HG03565 (cell line): Measurements from ENCODE around the gene SUV39H1.
"Not testable (repeated sequence)": the region's sequence is repeated elsewhere in the genome, so short reads cannot be mapped to it uniquely, and the experiment has no call there.

Source experiments
- ATAC-seq: cut with Tn5 transposase; IDR thresholded peaks from one replicate; pipeline ENCODE4 v1.9.1; 2021; ENCODE audit warnings: mild to moderate bottlenecking, moderate library complexity; ENCODE audit not compliant: unreplicated experiment

Gene SUV39H1

DNA sequence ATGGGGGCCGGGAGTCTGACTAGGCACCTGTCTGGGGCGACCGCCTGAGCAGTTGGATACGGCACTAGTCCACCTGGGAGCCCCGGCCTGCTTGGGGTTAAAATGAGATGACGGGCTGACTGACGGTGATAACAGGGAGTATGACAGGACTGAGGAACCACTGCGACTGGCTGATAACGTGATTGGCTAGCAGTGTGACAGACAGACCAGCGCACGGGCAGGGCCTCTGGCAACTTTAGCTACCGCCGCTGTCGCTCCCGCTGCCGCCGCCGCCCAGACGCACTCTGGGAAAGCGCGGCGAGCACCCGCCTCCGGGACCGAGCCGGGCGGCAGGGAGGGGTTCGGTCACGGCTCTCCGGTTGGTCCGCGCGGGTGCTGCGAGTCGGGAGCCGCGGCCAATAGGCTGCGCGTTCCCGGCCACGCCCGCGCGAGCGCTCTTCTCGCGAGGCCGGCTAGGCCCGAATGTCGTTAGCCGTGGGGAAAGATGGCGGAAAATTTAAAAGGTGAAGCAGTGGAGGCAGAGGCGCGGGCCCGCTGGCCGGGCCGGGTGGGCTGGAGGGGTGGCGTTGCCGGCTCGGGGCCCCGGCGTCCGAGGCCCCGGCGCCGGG, at the start of gene SUV39H1:
TSS of gene SUV39H1 (plus strand) at position 434 of the 608 bp plus-strand sequence. CDS start at position 485, 51 bp downstream.
- ATAC-seq: peak; percentile 86

DNA sequence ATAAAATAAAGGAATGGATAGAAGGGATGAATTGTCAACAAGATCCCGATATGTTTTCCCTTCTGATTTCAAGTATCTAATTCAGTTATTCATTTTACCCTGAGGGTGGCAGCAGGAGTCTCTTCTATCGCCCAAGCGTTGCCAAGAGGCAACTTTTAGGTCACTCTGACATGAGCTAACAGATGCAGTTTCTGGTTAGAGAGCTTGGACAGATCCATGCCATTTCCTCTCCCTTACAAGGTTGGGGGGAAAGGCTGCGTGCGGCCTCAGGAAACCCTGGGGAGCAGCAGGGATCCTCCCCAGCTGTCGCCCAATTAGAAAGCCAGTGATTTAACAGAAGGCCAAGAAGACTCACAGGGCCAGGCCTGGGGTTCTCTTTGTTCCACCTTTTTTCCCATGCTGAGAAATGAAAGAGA, 48.2 kb upstream of the SUV39H1 start:
- no peak for ATAC-seq

DNA sequence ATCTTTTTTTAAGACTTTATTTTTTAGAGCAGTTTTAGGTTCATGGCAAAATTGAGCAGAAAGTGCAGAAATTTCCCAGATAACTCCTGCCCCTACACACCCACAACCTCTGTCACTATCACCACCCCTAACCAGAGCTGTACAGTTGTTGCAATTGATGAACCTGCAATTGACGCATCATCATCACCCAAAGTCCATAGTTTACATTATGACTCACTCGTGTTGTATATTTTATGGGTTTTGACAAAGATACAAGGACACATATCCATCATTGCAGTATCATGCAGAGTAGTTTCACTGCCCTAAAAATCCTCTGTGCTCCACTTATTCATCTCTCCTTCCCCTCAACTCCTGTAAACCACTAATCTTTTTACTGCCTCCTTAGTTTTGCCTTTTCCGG, 47.4 kb upstream of the SUV39H1 start:
- no peak for ATAC-seq

DNA sequence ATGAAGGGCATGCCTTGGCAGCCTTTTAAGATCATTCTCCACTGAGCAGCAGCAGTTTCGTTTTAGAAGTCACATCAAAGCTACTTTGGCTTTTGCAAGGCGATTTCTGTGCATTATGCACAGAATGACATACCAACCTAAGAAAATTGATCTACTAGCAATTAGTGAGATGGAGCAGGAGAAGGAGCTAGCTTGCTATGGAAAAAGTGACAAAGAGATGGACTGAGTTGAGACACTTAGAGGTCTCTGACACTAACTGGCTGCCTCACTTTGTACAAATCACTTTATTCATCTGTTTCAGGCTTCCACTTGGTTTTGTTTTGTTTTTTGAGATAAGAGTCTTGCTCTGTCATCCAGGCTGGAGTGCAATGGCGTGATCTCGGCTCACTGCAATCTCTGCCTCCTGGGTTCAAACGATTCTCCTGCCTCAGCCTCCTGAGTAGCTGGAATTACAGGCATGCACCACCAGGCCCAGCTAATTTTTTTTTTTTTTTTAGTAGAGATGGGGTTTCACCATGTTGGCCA, 44.4 kb upstream of the SUV39H1 start:
- not testable (repeated sequence) for ATAC-seq

DNA sequence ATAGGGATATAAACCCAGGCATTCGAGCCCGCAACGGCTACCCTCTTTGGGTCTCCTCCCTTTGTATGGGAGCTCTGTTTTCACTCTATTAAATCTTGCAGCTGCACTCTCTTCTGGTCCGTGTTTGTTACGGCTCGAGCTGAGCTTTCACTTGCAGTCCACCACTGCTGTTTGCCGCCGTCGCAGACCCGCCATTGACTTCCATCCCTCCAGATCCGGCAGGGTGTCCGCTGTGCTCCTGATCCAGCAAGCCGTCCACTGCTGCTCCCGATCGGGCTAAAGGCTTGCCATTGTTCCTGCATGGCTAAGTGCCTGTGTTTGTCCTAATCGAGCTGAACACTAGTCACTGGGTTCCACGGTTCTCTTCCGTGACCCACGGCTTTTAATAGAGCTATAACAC, 41.8 kb upstream of the SUV39H1 start:
- ATAC-seq: not testable (repeated sequence)

DNA sequence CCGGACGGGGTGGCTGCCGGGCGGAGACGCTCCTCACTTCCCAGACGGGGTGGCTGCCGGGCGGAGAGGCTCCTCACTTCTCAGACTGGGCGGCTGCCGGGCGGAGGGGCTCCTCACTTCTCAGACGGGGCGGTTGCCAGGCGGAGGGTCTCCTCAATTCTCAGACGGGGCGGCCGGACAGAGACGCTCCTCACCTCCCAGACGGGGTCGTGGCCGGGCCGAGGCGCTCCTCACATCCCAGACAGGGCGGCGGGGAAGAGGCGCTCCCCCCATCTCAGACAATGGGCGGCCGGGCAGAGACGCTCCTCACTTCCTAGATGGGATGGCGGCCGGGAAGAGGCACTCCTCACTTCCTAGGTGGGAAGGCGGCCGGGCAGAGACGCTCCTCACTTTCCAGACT, 36.8 kb upstream of the SUV39H1 start:
- not testable (repeated sequence) for ATAC-seq

- ATAC-seq: no peak
These were observed 33.3 kb upstream of the SUV39H1 start for GRCh38 chrX:48663241-48663640.

DNA sequence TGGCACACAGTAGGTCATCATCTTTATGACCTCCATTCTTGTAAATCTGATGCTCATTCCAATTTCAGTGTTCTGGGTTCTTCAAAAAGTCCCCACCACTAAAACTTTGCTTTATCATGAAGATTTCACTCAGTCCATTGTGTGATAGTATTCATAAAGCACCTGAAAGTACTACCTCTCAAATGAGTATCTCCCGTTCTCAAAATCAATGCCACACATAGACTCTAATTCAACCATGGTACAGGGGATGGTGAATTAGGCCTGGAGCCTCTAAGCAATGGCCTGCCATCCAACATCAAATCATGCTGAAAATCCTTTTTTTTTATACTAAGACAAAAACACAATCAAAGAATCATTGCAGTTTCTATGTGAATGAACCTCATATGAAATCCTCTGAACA, 32.4 kb upstream of the SUV39H1 start:
- no peak for ATAC-seq

GRCh38 chrX:48665991-48666390, 30.5 kb upstream of the SUV39H1 start:
- ATAC-seq: no peak

DNA sequence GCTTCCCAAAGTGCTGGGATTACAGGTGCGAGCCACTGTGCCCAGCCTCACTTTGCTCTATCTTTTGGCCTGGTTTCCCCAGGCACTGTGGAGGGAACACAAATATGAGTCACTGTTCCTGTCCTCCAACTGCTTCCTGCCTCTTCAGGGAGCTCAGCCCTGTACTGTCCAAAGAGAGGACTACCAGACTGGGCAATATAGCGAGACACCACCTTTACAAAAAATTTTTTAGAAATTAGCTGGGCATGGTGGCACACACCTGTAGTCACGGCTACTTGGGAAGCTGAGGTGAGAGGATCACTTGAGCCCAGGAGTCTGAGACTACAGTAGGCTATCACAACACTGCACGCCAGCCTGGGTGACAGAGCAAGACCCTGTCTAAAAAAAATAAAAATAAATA, 29.9 kb upstream of the SUV39H1 start:
- ATAC-seq: no peak

GRCh38 chrX:48667509-48667908, 29.0 kb upstream of the SUV39H1 start:
- no peak for ATAC-seq

DNA sequence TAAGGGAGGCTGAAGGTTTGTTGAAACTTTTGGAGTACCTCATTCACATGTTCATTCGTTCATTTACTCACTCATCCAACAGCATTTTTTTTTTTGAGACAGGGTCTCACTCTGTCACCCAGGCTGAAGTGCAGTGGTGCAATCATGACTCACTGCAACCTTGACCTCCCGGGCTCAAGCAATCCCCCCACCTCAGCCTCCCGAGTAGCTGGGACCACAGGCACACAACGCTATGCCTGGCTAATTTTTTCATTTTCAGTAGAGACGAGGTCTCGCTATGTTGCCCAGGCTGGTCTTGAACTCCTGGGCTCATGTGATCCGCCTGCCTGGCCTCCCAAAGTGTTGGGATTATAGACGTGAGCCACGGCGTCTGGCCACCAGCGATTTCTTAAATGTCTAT, 28.3 kb upstream of the SUV39H1 start:
- not testable (repeated sequence) for ATAC-seq

- peak; percentile 87 for ATAC-seq
These were observed 20.2 kb upstream of the SUV39H1 start for GRCh38 chrX:48676106-48676892.

GRCh38 chrX:48676893-48677270, 19.7 kb upstream of the SUV39H1 start:
- ATAC-seq: no peak

DNA sequence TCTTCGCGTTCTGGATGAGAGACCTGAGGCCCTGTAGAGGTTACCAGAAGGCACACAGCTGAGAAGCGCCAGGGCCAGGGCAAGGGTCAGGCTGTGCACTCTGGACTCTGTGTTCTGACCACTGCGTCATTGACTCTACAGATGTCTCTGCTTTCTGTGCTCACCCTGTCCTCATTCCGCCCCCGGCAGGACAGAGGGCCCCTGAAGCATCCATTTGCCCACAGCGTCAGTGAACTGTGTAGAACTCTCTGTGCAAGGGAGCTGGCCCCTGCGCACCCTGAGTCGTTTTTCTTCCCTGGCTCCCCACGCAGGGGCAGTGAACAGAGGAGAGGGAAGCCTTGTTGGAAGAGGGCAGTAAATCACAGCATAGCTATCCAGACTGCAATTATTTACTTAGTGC, 19.0 kb upstream of the SUV39H1 start:
- no peak for ATAC-seq

- ATAC-seq: not testable (repeated sequence)
These were observed 16.1 kb upstream of the SUV39H1 start for GRCh38 chrX:48680467-48680866.

GRCh38 chrX:48680925-48681324, 15.6 kb upstream of the SUV39H1 start:
- not testable (repeated sequence) for ATAC-seq

GRCh38 chrX:48681539-48682183, 14.9 kb upstream of the SUV39H1 start:
- ATAC-seq: no peak

- ATAC-seq: not testable (repeated sequence)
These were observed 13.7 kb upstream of the SUV39H1 start for GRCh38 chrX:48682795-48683194.

DNA sequence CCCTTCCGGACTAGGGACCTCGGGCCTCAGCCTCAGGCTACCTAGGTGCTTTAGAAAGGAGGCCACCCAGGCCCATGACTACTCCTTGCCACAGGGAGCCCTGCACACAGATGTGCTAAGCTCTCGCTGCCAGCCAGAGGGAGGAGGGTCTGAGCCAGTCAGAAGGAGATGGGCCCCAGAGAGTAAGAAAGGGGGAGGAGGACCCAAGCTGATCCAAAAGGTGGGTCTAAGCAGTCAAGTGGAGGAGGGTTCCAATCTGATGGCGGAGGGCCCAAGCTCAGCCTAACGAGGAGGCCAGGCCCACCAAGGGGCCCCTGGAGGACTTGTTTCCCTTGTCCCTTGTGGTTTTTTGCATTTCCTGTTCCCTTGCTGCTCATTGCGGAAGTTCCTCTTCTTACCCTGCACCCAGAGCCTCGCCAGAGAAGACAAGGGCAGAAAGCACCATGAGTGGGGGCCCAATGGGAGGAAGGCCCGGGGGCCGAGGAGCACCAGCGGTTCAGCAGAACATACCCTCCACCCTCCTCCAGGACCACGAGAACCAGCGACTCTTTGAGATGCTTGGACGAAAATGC, 13.0 kb upstream of the SUV39H1 start, which contains the start of gene WAS:
TSS of gene WAS (plus strand) at position 389 of the 572 bp plus-strand sequence. CDS start at position 444, 55 bp downstream.
- ATAC-seq: peak; percentile 64

DNA sequence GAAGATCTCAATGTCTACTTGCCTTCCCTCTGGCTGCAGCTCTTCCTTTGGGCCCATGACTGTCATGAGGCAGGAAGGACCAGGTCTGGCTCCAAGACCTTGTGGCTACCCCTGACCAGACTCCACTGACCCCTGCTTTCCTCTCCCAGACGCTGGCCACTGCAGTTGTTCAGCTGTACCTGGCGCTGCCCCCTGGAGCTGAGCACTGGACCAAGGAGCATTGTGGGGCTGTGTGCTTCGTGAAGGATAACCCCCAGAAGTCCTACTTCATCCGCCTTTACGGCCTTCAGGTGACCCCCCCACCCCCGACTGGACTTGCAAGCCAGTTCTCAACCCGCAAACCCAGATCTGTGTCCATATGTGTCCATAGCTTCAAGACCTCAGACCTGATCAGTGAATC, 12.4 kb upstream of the SUV39H1 start:
- ATAC-seq: no peak
